Breast epithelium (tissue), 4 donors: ENCODE measurements around the gene GSTO1. TPM values are rescaled to one million over a fixed set of nuclear protein-coding genes. Genes with fewer than 3 reads are reported as not detected.

Source experiments
- DNase-seq, 2 donors: peaks; one replicate each; pipeline ENCODE4 v3.0.0-alpha.2; 2019; ENCODE audit warnings: low spot score in 2 of 2
- H3K27ac ChIP-seq, 2 donors: fragments of 200-600 bp; sonication (generic) in 1 of 2; one replicate each; pipeline ENCODE4 v1.5.1; 2016 to 2019; ENCODE audit warnings: mild to moderate bottlenecking in 1 of 2
- H3K27me3 ChIP-seq, 2 donors: fragments of 200-600 bp; sonication (generic) in 1 of 2; one replicate each; pipeline versions ENCODE4 v1.5.1 to v1.6.0; 2017 to 2019; ENCODE audit warnings: control low read depth in 1 of 2, mild to moderate bottlenecking in 1 of 2
- H3K36me3 ChIP-seq: fragments of 200-600 bp; one replicate; pipeline ENCODE4 v1.5.1; 2019
- H3K4me1 ChIP-seq, 2 donors: fragments of 200-600 bp; sonication (generic); one replicate each; pipeline ENCODE4 v1.5.1; 2016 to 2019; ENCODE audit warnings: control low read depth in 1 of 2
- H3K4me3 ChIP-seq, 3 donors: fragments of 200-600 bp; sonication (generic); 1 replicate in 2 of 3; 2 replicates in 1 of 3; pipeline ENCODE4 v1.5.1; 2016 to 2019; ENCODE audit warnings: mild to moderate bottlenecking in 3 of 3, moderate library complexity in 2 of 3
- H3K9me3 ChIP-seq, 2 donors: fragments of 200-600 bp; sonication (generic) in 1 of 2; one replicate each; pipeline ENCODE4 v1.5.1; 2016 to 2019; ENCODE audit warnings: control low read depth in 1 of 2
- CTCF ChIP-seq, 3 donors: fragments of 450-650 bp; IDR thresholded peaks; one replicate each; pipeline ENCODE4 v1.5.1; 2016 to 2017; ENCODE audit warnings: antibody characterized with exemption in 3 of 3, mild to moderate bottlenecking in 3 of 3, moderate library complexity in 3 of 3
- POLR2A ChIP-seq: fragments of 450-650 bp; IDR thresholded peaks from one replicate; pipeline ENCODE4 v1.6.1; 2016; ENCODE audit warnings: antibody characterized with exemption, mild to moderate bottlenecking, moderate library complexity
- POLR2AphosphoS5 ChIP-seq, 3 donors: sonication (generic); formaldehyde crosslinking; IDR thresholded peaks; one replicate each; pipeline ENCODE4 v1.6.1; 2017; ENCODE audit warnings: antibody characterized with exemption in 3 of 3
- intact Hi-C: fragments of 100-400 bp; cut with DNase I; formaldehyde crosslinking; loops from one replicate; pipeline ENCODE4 v1.15.1; 2023; ENCODE audit warnings: low total_unique reads
- total RNA-seq, 3 donors: library from RNA; depleted of rRNA; stranded (reverse); fragments of >200 nt; gene quantifications; one replicate each; pipeline ENCODE4 v1.1.0, GENCODE V29; 2016

Gene GSTO1
- total RNA-seq, 3 donors from 2014 or later = 81.6 to 123 (median 82.4) TPM

GRCh38 chr10:104284846-104285245 is 30.2 kb downstream of the GSTO1 start:
- TF ChIP-seq POLR2A = no peak
- TF ChIP-seq POLR2AphosphoS5 (IDR thresholded peaks at IDR 0.05) = no peak
- TF ChIP-seq CTCF (IDR thresholded peaks at IDR 0.05) = no peak
- Histone ChIP-seq H3K4me1 (no peaks in the 10 kb centered on the region), H3K4me3 (no peak overlapping the region), H3K27me3 (no peaks in the 10 kb centered on the region), H3K36me3 (no peaks in the 10 kb centered on the region), H3K9me3 (no peaks in the 10 kb centered on the region), H3K27ac (no peak overlapping the region)
- intact Hi-C loops = loop anchor here (5.0 kb wide), 1 partner anchor 397 kb away; no protein-coding TSS in a partner anchor
- no peak for DNase-seq

GRCh38 chr10:104286939-104287338 is 32.2 kb downstream of the GSTO1 start:
- Histone ChIP-seq H3K27ac (no peak overlapping the region), H3K36me3 (no peaks in the 10 kb centered on the region), H3K4me3 (no peak overlapping the region), H3K27me3 (no peaks in the 10 kb centered on the region), H3K9me3 (no peaks in the 10 kb centered on the region), H3K4me1 (no peaks in the 10 kb centered on the region)
- intact Hi-C loops = loop anchor here (5.0 kb wide), 1 partner anchor 395 kb away; no protein-coding TSS in a partner anchor
- TF ChIP-seq POLR2A (no peak), POLR2AphosphoS5 (IDR thresholded peaks at IDR 0.05) (no peak), CTCF (IDR thresholded peaks at IDR 0.05) (no peak)
- DNase-seq = no peak

GRCh38 chr10:104288355-104288754 is 33.7 kb downstream of the GSTO1 start:
- Histone ChIP-seq H3K9me3 (no peaks in the 10 kb centered on the region), H3K4me3 (no peak overlapping the region), H3K4me1 (no peaks in the 10 kb centered on the region), H3K36me3 (no peaks in the 10 kb centered on the region), H3K27me3 (no peaks in the 10 kb centered on the region), H3K27ac (no peak overlapping the region)
- intact Hi-C loops = loop anchor here (5.0 kb wide), 1 partner anchor 394 kb away; no protein-coding TSS in a partner anchor
- no peak for TF ChIP-seq POLR2A
- no peak for DNase-seq

- Histone ChIP-seq H3K36me3 (no peaks in the 10 kb centered on the region), H3K4me3 (no peak overlapping the region), H3K27ac (no peak overlapping the region), H3K4me1 (no peaks in the 10 kb centered on the region), H3K27me3 (no peaks in the 10 kb centered on the region), H3K9me3 (no peaks in the 10 kb centered on the region)
- DNase-seq = peak; percentile 82 to 92
- intact Hi-C loops = loop anchor here (5.0 kb wide), 1 partner anchor 56 kb away; no protein-coding TSS in a partner anchor
- peak; percentile 98 to 100 (median 99) for TF ChIP-seq CTCF (IDR thresholded peaks at IDR 0.05)
- no peak for TF ChIP-seq POLR2A
- peak; percentile 64 to 68 (median 67) for TF ChIP-seq POLR2AphosphoS5 (IDR thresholded peaks at IDR 0.05)
Measured at GRCh38 chr10:104291439-104291951, 36.8 kb downstream of the GSTO1 start.

- no peaks in the 10 kb centered on the region for H3K27me3 ChIP-seq
- H3K4me3 ChIP-seq = no peak overlapping the region
- TF ChIP-seq POLR2AphosphoS5 (IDR thresholded peaks at IDR 0.05) = no peak
- no peak for TF ChIP-seq CTCF (IDR thresholded peaks at IDR 0.05)
- TF ChIP-seq POLR2A = no peak
- no peaks in the 10 kb centered on the region for H3K4me1 ChIP-seq
- no peaks in the 10 kb centered on the region for H3K9me3 ChIP-seq
- H3K27ac ChIP-seq = no peak overlapping the region
- DNase-seq = no peak
- intact Hi-C loops = loop anchor here (5.0 kb wide), 1 partner anchor 54 kb away; no protein-coding TSS in a partner anchor
- H3K36me3 ChIP-seq = no peaks in the 10 kb centered on the region
Measured at GRCh38 chr10:104293011-104293410, 38.3 kb downstream of the GSTO1 start.
